ENCODE measurements around the gene MOV10L1.

MOV10L1 gene

GRCh38 chr22:50089682-50090411, at the start of gene MOV10L1:
Gene MOV10L1, plus strand, starts transcription at chr22:50090006. Its CDS starts 83 bp downstream, at chr22:50090089.
- in situ Hi-C loops (cut with MboI; ENCODE audit: low pct_unique_long_range_greater_than_20kb, low sequenced_read_pairs, unreplicated experiment): no loop called here
- peak; percentile 36 for DNase-seq (ENCODE audit: low spot score)
- TF ChIP-seq CTCF (IDR thresholded peaks at IDR 0.05; ENCODE audit: extremely low read depth, insufficient read depth, missing control alignments): no peak

DNA sequence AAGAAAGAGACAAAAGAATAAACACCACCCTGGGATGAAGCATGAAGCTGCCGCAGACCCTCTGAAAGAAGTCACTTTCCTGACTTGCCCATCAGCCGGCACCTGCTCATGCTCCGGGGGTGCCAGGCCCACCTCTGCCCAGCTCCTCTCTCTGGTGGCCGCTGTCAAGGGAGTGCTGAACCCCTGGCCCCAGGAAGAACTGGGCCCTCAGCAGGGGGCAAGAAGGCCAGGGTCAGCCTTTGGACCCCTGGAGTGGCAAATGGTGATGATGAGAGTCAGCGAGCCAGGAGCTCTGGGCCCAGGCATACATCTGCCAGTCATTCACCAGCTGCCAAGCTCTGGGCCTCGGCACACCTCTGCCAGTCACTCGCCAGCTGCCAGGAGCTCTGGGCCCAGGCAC, 49.1 kb upstream of the MOV10L1 start:
- in situ Hi-C loops (cut with MboI; ENCODE audit: low pct_unique_long_range_greater_than_20kb, low sequenced_read_pairs, unreplicated experiment): loop anchor here (25.0 kb wide), 2 partner anchors 103 to 278 kb away; no protein-coding TSS in a partner anchor
- TF ChIP-seq CTCF (IDR thresholded peaks at IDR 0.05; ENCODE audit: extremely low read depth, insufficient read depth, missing control alignments): no peak
- DNase-seq (ENCODE audit: low spot score): no peak

- no peak for TF ChIP-seq CTCF (IDR thresholded peaks at IDR 0.05; ENCODE audit: extremely low read depth, insufficient read depth, missing control alignments)
- no peak for DNase-seq (ENCODE audit: low spot score)
- in situ Hi-C loops (cut with MboI; ENCODE audit: low pct_unique_long_range_greater_than_20kb, low sequenced_read_pairs, unreplicated experiment): loop anchor here (25.0 kb wide), 2 partner anchors 104 to 279 kb away; no protein-coding TSS in a partner anchor
These were observed 48.3 kb upstream of the MOV10L1 start for GRCh38 chr22:50041361-50042065.

- in situ Hi-C loops (cut with MboI; ENCODE audit: low pct_unique_long_range_greater_than_20kb, low sequenced_read_pairs, unreplicated experiment): loop anchor here (25.0 kb wide), 2 partner anchors 107 to 282 kb away; no protein-coding TSS in a partner anchor
- DNase-seq (ENCODE audit: low spot score): no peak
- TF ChIP-seq CTCF (IDR thresholded peaks at IDR 0.05; ENCODE audit: extremely low read depth, insufficient read depth, missing control alignments): no peak
These were observed 45.2 kb upstream of the MOV10L1 start for GRCh38 chr22:50044485-50045118.

DNA sequence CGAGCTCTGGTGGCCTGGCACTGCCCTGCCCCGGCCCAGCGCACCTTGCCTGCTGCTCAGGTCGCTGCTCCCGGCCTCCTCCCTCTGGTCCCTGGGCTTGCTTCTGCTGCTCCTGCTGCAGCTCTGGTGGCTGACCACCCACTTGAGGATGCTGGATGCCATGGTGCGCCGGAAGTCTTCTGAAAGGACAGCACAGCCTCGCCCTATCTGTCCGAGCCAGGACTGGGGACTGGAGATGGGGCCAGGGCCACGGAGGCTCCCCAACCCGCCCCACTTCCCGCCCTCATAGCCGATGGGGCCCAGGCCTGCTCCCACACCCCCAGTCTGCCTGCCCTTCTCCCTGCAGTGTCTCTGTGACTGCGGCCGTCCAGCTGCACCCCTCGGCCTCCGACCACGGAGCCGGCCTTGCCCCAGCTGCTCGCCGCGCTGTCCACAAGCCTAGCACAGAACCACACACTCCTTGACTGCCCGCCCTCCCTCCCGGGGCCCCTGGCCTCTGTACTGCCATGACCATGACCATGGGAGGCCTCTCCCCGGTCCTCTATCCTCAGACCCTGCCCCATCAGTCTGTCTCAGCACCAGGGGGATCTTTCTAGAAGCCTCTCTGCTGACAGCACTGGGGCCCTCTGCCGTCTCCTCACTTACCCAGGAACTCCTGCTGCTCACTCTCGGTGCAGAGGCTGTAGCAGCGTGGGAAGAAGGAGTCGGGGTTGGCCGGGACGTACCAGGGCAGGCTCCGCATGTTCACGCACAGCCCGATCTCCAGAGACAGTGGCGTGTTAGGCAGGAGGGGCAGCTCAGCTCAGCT, 44.4 kb upstream of the MOV10L1 start:
- in situ Hi-C loops (cut with MboI; ENCODE audit: low pct_unique_long_range_greater_than_20kb, low sequenced_read_pairs, unreplicated experiment): loop anchor here (25.0 kb wide), 2 partner anchors 108 to 283 kb away; no protein-coding TSS in a partner anchor
- no peak for TF ChIP-seq CTCF (IDR thresholded peaks at IDR 0.05; ENCODE audit: extremely low read depth, insufficient read depth, missing control alignments)
- no peak for DNase-seq (ENCODE audit: low spot score)

GRCh38 chr22:50046019-50046415, 43.8 kb upstream of the MOV10L1 start:
- in situ Hi-C loops (cut with MboI; ENCODE audit: low pct_unique_long_range_greater_than_20kb, low sequenced_read_pairs, unreplicated experiment): loop anchor here (25.0 kb wide), 2 partner anchors 109 to 284 kb away; no protein-coding TSS in a partner anchor
- no peak for DNase-seq (ENCODE audit: low spot score)
- no peak for TF ChIP-seq CTCF (IDR thresholded peaks at IDR 0.05; ENCODE audit: extremely low read depth, insufficient read depth, missing control alignments)

All from GM13977 (cell line).